ENCODE results near the gene GRM5.
"Not testable (repeated sequence)": the region's sequence is repeated elsewhere in the genome, so short reads cannot be mapped to it uniquely, and the experiment has no call there.

Gene GRM5

DNA sequence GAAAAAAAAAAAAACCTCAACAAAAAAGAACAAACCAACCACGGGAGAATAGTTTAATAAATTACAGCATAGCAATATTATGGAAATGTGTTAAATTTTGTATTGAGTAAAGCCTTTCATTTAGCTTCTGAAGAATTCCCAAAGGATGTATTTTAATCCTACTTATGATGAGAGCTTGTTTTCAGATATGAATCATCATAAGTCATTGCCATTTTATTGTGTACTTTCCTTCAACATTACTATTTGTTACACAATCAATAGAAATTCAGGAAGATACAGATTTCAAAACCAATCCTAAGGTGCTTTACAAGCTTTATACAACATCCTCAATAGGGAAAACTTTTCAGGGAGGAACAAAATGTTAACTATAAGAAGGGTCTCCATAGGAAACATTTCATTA lies 527.7 kb downstream of the GRM5 start:
- DNase-seq (ENCODE audit: low read depth, low spot score), result no peak
- TF ChIP-seq, protein P1, sequence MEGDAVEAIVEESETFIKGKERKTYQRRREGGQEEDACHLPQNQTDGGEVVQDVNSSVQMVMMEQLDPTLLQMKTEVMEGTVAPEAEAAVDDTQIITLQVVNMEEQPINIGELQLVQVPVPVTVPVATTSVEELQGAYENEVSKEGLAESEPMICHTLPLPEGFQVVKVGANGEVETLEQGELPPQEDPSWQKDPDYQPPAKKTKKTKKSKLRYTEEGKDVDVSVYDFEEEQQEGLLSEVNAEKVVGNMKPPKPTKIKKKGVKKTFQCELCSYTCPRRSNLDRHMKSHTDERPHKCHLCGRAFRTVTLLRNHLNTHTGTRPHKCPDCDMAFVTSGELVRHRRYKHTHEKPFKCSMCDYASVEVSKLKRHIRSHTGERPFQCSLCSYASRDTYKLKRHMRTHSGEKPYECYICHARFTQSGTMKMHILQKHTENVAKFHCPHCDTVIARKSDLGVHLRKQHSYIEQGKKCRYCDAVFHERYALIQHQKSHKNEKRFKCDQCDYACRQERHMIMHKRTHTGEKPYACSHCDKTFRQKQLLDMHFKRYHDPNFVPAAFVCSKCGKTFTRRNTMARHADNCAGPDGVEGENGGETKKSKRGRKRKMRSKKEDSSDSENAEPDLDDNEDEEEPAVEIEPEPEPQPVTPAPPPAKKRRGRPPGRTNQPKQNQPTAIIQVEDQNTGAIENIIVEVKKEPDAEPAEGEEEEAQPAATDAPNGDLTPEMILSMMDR (IDR thresholded peaks at IDR 0.05; ENCODE audit: insufficient read depth, low read length, missing control alignments), result no peak
- ChIA-PET POLR2A (no interaction called here), CTCF (interaction anchor here (0.6 to 8.1 kb wide), 8 partner anchors 8 to 660 kb away, joined by 3 to 119 read pairs (median 4); no protein-coding TSS in a partner anchor)
- H3K4me3 ChIP-seq (ENCODE audit: low read depth, low read length), result no peak overlapping the region

- CTCF ChIA-PET, result interaction anchor here (0.6 to 8.1 kb wide), 9 partner anchors 9 to 659 kb away, joined by 3 to 119 read pairs (median 4); no protein-coding TSS in a partner anchor
- H3K4me3 ChIP-seq (ENCODE audit: low read depth, low read length), result no peak overlapping the region
- TF ChIP-seq, protein P1 (IDR thresholded peaks at IDR 0.05; ENCODE audit: insufficient read depth, low read length, missing control alignments), result no peak
- no peak for DNase-seq (ENCODE audit: low read depth, low spot score)
- POLR2A ChIA-PET, result no interaction called here
Observed at GRCh38 chr11:88537613-88538012, 528.2 kb downstream of the GRM5 start.

DNA sequence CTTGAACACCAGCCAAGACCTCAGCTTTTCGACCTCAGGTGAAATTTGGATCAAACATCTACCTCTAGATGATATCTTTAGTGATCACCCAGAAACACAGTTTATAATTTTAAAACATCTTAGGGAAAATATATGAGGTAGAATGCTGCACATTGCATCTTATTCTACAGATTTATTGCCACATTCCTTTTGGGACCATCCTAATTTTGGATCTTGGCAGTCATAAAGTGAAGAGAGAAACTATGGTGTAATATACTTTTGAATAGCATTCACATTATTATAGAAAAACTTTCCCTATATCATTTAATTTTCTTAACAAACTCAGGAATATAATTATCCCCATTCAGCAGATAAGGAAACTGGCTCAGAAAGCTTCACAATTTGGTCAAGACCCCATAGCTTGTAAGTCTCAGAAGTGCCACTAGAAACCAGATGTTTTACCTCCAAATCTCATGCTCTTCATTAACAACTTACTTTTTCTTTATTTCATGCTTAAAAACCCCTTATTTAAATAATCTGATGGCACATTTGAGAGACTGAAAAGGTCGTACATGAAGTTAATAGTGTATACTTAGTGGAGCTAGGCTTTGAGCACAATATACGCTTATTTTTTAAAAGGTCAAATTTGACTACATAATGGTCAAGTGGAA lies 529.0 kb downstream of the GRM5 start:
- ChIA-PET POLR2A (no interaction called here), CTCF (interaction anchor here (0.8 to 8.1 kb wide), 8 partner anchors 8 to 520 kb away, joined by 3 to 61 read pairs (median 5); no protein-coding TSS in a partner anchor)
- TF ChIP-seq, protein P1 (IDR thresholded peaks at IDR 0.05; ENCODE audit: insufficient read depth, low read length, missing control alignments), result no peak
- no peak for DNase-seq (ENCODE audit: low read depth, low spot score)
- no peak overlapping the region for H3K4me3 ChIP-seq (ENCODE audit: low read depth, low read length)

- CTCF ChIA-PET, result interaction anchor here (0.7 to 8.1 kb wide), 9 partner anchors 8 to 519 kb away, joined by 3 to 61 read pairs (median 5); no protein-coding TSS in a partner anchor
- TF ChIP-seq, protein P1 (IDR thresholded peaks at IDR 0.05; ENCODE audit: insufficient read depth, low read length, missing control alignments), result no peak
- no peak for DNase-seq (ENCODE audit: low read depth, low spot score)
- POLR2A ChIA-PET, result no interaction called here
- no peak overlapping the region for H3K4me3 ChIP-seq (ENCODE audit: low read depth, low read length)
Observed at GRCh38 chr11:88535916-88536547, 529.8 kb downstream of the GRM5 start.

DNA sequence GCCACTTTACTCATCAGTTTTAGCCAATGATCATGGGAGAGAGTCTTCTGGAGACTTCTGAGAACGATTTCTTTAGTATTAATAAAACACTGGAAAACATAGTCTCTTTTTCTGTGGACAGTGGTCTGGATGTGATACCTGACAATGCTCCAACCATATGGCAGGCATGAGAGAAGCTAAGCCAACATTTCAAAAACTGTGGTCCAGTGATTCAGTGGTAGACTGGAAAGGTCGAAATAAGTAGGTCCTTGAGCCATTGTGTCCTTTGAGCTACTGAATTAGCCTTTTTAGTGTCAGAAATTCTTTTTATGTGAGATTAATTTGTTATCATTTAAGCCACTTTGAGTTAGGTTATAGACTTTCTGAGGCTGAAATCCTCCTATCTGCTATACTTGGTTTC lies 530.5 kb downstream of the GRM5 start:
- TF ChIP-seq, protein P1 (IDR thresholded peaks at IDR 0.05; ENCODE audit: insufficient read depth, low read length, missing control alignments), result no peak
- POLR2A ChIA-PET, result no interaction called here
- CTCF ChIA-PET, result interaction anchor here (0.7 to 8.1 kb wide), 6 partner anchors 9 to 519 kb away, joined by 3 to 61 read pairs (median 4); no protein-coding TSS in a partner anchor
- H3K4me3 ChIP-seq (ENCODE audit: low read depth, low read length), result no peak overlapping the region
- DNase-seq (ENCODE audit: low read depth, low spot score), result no peak

DNA sequence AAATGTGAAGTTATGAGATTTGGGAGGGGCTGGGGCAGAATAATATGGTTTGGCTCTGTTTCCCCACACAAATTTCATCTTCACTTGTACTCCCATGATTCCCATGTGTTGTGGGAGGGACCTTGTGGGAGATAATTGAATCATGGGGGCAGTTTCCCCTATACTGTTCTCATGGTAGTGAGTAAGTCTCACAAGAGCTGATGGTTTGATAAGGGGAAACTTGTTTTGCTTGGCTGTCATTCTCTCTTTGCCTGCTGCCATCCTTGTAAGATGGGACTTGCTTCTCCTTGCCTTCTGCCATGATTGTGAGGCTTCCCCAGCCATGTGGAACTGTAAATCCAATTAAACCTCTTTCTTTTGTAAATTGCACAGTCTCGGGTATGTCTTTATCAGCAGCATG lies 531.1 kb downstream of the GRM5 start:
- CTCF ChIA-PET, result interaction anchor here (1.9 kb wide), 1 partner anchor 10 kb away, joined by 5 read pairs; no protein-coding TSS in a partner anchor
- POLR2A ChIA-PET; H3K4me3 ChIP-seq (ENCODE audit: low read depth, low read length); DNase-seq (ENCODE audit: low read depth, low spot score): not testable (repeated sequence)

All from AG04449 (cell line).